Hematopoietic multipotent progenitor cell treated with erythropoietin and hydrocortisone succinate and interleukin-3 and kit ligand, for 17 days (in vitro differentiated cells): Measurements from ENCODE around the gene COL25A1.
"Not testable (repeated sequence)": the region's sequence is repeated elsewhere in the genome, so short reads cannot be mapped to it uniquely, and the experiment has no call there.

Source experiments
- DNase-seq: peaks from one replicate; pipeline ENCODE4 v3.0.0-alpha.2; 2015; ENCODE audit warnings: low spot score

Gene COL25A1

GRCh38 chr4:109046471-109047201 is 255.8 kb downstream of the COL25A1 start:
- no peak for DNase-seq

GRCh38 chr4:109044431-109044830 is 258.0 kb downstream of the COL25A1 start:
- no peak for DNase-seq

- no peak for DNase-seq
Observed at GRCh38 chr4:109043286-109043685, 259.2 kb downstream of the COL25A1 start.

GRCh38 chr4:109041463-109042360 is 260.7 kb downstream of the COL25A1 start:
- DNase-seq, result no peak

GRCh38 chr4:109040441-109040840 is 262.0 kb downstream of the COL25A1 start:
- DNase-seq, result no peak

- DNase-seq, result no peak
Observed at GRCh38 chr4:109037026-109037425, 265.4 kb downstream of the COL25A1 start.

- DNase-seq, result no peak
Observed at GRCh38 chr4:109033993-109034392, 268.5 kb downstream of the COL25A1 start.

GRCh38 chr4:109032671-109033070 is 269.8 kb downstream of the COL25A1 start:
- no peak for DNase-seq

- DNase-seq, result no peak
Observed at GRCh38 chr4:109029987-109030386, 272.5 kb downstream of the COL25A1 start.

GRCh38 chr4:109027016-109027500 is 275.4 kb downstream of the COL25A1 start:
- DNase-seq, result no peak

GRCh38 chr4:109026588-109026987 is 275.9 kb downstream of the COL25A1 start:
- DNase-seq, result no peak

- DNase-seq, result no peak
Observed at GRCh38 chr4:109025471-109026076, 276.9 kb downstream of the COL25A1 start.

- DNase-seq, result no peak
Observed at GRCh38 chr4:109022961-109023360, 279.5 kb downstream of the COL25A1 start.

- DNase-seq, result not testable (repeated sequence)
Observed at GRCh38 chr4:109021630-109022029, 280.8 kb downstream of the COL25A1 start.

- no peak for DNase-seq
Observed at GRCh38 chr4:109020861-109021260, 281.6 kb downstream of the COL25A1 start.

- no peak for DNase-seq
Observed at GRCh38 chr4:109016200-109016599, 286.3 kb downstream of the COL25A1 start.

- DNase-seq, result no peak
Observed at GRCh38 chr4:109015413-109015810, 287.0 kb downstream of the COL25A1 start.

- DNase-seq, result no peak
Observed at GRCh38 chr4:109014593-109015412, 287.7 kb downstream of the COL25A1 start.

- no peak for DNase-seq
Observed at GRCh38 chr4:109012286-109012880, 290.1 kb downstream of the COL25A1 start.

- DNase-seq, result no peak
Observed at GRCh38 chr4:109011241-109012026, 291.0 kb downstream of the COL25A1 start.
